HG03025 (cell line): ENCODE measurements around the gene BICC1.

Experiments used
- ATAC-seq: cut with Tn5 transposase; IDR thresholded peaks from one replicate; pipeline ENCODE4 v1.9.1; 2021; ENCODE audit warnings: mild to moderate bottlenecking, moderate library complexity; ENCODE audit not compliant: unreplicated experiment, low FRiP score

The BICC1 gene

DNA sequence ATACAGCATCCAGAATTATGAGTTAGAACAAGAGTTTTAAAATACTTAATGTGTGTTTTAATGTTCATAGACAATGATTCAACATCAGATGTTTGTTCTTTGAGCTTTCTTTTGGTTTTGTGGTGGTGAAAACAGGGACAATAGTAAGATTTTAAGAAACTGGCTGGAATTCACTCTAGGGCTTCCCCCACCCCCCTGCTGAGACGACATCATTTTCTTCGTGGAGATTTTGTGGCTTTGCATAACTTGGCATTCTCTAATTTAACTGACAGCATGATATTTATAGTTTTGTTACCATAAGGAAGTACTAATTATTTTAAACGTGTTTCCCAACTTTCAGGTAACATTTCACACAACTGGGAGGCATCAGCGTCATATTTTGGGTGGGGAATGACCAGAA is 184.1 kb downstream of the BICC1 start:
- no peak for ATAC-seq

DNA sequence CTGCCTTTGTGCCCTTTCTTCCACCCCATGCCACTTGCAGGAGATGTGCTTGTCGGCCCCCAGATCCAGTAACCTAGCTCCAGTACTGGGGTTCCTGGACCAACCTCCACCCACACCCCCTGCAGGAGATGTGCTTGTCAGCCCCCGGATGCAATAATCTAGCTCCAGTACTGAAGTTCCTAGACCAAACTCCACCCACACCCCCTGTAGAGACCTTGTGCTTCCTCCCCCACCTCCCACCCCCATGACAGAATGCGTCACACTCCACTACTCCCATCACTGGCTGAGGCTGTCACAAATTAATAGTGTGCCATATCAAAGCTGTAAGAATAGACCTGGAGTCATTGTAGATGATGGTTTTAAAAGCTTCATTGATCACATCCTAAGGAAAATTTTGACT is 185.0 kb downstream of the BICC1 start:
- no peak for ATAC-seq

DNA sequence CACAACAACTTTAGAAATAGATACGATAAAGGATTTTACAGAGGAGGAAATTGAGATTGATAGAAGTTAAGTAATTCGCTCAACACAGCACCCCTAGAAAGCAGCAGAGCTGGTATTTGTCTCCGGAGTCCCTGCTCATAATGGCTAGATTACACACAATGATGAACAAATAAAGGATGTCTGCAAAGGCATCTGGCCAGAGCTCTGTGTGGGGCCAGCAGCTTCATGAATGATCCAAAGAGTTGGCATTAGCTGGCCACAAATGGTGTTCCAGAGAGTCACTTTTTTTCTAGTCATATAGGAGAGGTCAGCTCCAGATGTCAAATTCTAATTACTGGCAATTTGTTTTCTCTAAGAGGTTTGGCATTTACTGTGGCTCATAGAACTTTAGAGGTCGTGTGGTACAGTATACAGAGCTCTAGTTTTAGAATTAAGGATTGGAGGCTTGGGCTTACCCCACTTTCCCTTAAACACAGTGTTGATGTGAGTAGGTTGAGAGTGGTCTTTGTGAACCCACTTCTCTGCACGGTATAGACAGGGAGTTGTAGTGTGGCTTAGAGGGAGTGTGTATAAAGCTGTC is 186.2 kb downstream of the BICC1 start:
- no peak for ATAC-seq

DNA sequence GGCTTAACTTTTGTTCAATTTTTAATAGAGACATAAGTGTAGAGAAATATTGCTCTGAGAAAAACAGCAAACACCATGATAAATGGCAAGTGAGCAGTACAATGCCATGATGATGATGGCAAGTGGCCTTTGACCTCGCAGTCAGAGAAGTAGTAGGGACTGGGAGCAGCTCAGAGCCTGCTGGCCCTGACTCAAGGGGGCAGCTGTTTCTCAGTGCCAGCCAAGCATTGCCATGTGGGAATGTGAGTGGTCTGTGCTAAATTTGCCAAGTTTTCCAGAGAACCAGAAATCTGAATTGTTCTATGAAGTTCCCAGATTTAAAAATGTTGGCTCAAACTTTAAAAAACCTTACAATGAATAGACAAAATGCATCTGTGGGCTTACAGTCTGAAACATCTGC is 187.9 kb downstream of the BICC1 start:
- no peak for ATAC-seq

DNA sequence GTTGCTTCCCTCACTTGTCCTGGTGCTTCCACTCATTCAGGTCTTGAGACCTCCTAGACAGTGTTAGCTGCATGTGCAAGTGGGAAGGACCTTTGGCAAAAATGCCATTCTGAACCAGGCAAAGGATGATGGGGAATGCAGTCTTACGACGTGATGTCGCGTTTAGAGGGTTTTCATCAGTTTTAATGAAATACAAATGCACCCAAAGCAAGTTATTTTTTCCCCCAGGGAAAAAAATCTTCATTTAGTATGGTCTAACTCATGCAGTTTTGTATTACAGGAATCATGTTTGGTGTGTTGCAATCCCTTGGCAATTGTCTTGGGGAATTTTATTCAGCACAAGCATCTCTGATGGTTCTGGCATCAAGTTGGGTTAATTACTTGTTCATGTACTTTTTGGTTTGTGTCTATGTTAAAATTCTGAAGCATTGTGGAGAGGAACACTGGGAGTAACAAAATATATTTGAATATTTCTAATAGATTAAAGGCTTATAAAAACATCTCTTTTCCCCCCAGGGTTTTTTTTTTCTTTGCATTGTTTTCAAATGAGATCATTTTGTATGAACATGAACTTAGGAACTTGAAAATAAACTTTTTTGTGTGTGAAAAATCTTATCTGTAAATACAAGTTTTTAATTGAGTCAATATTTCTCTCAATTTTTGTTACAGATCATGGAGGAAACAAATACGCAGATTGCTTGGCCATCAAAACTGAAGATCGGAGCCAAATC is 188.9 kb downstream of the BICC1 start:
- ATAC-seq, result no peak

DNA sequence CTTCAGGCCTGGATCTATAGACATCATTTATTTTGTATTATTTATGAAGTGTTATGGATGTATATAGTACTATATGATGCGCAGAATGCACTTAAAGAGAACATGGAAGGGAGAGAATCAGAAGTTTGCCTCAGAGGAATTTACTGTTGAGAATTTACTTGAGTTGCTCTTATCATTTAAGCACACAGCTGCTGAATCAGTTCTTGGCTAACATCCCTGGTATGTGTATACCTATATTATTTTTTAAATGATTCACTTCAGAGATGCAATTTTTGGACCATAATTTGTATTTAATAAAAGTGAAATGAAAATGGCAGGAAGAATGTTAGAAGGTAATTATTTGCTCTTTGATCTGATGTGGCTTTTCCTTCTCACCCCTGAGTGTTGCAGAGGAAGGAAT is 191.6 kb downstream of the BICC1 start:
- ATAC-seq, result no peak

DNA sequence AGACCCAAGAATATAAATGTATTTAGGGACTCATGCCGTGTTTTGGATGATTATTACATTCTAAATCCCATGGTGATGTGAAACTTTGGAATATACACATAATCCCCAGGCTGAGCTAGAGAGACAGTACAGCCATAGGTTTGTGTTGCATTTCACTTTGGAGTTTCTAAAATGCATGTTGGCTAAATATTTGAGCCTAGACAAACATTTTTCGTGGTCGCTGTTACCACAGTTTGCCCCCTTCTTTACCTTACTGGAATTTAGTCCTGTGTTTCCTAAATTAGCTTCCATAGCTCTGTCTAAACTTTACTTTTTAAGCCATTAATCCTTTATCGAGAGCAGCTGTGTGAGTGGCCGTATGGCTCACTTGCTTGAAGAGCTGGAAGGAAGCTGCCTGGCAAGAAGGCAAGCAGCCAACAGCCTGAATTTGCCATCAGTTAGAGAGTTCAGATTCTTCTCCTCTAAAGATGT is 192.0 kb downstream of the BICC1 start:
- no peak for ATAC-seq

DNA sequence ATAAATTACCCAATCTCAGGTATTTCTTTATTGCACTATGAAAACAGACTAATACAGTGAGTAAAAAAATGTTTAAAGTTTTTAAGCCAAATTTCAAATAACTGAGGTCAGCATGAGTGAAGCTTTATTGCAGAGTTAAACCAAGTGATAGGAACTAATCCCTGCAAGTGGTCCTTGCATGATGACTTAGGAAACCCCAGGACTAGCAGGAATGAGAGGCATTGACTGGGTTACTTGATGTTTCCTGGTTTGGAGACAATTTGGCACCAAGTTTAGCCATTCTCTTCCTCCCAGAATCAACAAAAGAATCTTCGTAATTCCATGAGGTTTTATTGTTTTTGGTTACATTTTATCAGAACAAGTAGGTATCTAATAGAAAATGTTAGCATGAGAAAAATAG is 194.2 kb downstream of the BICC1 start:
- ATAC-seq, result no peak

DNA sequence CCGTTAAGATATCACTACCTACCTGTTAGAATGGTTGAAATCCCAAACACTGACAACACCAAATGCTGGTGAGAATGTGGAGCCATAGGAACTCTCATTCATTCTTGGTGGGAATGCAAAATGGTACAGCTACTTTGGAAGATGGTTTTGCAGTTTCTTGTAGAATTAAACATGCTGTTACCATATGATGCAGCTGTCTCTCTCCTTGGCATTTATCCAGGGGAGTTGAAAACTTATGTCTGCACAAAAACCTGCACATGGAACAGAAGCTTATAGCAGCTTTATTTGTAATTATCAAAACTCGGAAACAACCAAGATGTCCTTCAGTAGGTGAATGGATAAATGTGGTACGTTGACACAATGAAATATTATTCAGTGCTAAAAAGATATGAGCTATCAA is 199.5 kb downstream of the BICC1 start:
- no peak for ATAC-seq

DNA sequence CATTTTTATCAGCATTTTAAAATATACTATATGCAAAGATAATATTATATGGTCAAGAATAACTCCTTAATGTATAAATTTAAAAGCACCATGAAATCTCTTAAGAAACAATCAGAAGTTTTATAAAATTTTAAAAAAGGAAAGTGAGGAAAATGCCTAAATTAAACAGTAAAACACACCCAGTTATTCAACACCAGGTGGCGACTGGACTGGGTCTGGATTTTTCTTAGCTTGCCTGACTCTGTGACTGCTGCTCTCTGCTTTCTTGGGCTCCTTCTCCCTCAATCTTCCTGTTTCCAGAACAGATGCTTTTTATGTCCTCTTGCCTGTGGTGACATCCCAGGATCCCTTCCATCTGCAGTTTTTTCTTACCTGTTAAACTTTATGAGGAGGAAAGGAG is 200.3 kb downstream of the BICC1 start:
- no peak for ATAC-seq

DNA sequence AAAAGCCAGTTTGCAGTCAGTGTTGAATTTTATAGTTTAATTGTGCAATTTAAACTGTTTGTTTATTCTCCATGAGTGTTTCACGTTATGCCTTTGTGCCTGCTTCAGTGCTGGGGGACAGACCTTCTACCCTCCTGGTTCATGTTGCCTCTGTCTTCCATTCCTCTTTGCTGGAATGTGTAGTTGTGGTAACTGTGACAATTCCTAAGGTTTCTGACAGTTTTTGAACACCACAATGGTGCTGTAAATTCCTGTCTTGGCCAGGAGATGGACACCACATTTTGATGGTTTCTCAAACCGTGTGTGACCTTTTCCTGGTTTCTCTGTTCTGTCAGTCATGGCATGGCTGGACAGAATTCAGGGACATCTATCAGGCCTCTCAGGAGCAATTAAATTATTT is 201.7 kb downstream of the BICC1 start:
- ATAC-seq, result no peak

DNA sequence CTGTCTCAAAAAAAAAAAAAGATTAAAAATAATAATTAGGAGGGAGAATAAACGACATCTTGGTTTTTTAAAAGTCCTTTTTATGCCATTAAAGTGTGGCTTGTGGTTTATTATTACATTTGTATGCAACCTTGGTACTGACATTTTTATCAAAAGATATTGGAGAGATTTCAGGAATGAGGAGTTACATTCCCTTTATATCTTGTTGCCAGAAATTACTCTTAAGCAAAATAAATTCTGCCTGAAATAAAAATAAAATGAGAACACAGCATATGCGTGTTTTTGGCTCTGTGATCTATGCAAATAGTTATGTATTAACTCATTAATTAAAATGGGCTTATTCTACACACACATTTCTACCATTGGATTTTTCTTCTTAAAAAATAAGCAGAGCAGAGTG is 202.4 kb downstream of the BICC1 start:
- ATAC-seq, result no peak

DNA sequence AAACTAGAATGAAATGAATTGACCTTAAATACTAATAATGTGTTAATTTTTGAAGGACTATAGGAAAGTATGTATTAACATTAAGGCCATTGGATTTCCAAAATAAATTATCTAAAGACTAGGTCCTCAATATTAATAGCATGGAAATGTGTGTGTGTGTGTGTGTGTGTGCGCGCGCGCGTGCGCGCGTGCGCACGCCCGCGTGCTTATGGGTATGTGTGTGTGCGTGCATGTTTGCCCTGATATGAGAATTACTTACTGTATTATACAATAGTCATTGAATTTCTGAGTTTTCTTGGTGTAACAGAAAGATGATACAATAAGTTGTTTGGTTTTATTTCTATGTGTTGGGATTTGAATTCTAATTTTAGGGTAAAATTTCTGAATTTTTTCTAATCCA is 205.9 kb downstream of the BICC1 start:
- no peak for ATAC-seq

DNA sequence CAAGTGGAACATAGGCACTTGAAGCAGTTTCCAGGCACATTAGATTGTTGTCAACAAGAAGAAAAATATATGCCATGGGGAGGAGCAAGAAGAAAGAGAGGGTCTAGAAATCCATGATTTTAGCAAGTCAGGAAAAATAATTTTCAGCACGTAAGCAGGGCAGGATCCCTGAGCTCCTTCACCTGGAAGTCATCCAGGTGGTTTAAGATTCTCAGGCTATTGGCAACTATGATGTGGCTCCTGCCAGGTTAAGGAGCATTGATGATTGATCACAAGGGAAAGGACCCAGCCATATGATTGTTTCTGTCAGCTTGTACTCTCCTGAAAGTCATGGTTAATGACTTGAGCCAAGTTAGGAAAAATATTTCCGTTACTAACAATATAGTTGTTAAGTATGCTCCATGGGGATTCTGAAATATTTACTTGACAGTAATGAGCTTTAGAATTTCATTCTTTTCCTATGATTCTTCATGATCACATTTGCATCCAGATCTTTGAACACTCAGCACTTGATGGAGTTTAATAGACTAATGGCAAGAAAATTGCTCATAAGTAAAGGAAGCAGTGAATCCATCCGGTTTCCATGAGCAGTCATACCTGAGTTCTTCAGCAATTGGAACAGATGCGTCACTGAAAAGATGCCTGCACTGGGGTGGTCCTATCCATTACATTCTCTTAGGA is 209.1 kb downstream of the BICC1 start:
- no peak for ATAC-seq

DNA sequence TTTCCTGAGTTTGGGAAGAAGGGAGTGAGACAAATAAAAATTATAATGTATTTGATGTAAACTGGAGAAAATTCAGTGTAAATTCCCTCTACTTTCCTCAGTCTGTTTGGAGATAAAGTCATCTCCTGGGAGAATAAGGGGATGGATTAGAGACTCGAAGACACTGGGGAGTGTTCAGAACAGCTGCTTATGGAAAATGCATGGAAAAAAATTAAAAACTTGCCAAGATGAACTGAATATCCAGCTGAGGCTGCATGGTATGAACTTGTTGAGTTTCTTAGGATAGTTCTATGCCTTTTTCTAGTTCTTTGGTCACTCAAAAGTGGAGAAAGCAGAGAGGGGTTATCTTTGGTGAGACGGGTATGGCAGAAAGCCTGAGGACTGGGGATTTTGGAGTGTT is 210.5 kb downstream of the BICC1 start:
- ATAC-seq, result no peak

DNA sequence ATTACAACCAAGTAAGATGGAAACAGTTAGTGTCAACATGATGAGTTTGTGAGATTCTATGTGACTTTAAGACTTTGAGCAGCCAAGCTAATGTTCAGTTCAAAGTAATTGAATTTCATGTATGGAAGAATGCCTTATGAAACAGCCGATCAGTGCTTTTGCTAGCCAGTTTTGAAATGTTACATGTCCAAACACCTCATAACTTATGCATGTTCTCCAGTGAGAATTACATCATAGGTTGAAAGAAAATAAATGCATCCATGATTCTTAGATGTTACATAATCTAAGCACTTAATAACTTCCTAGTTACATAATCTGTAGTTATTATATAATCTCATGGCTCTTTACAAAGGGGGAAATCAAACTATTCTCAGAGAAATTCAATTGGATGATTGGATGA is 211.3 kb downstream of the BICC1 start:
- no peak for ATAC-seq

DNA sequence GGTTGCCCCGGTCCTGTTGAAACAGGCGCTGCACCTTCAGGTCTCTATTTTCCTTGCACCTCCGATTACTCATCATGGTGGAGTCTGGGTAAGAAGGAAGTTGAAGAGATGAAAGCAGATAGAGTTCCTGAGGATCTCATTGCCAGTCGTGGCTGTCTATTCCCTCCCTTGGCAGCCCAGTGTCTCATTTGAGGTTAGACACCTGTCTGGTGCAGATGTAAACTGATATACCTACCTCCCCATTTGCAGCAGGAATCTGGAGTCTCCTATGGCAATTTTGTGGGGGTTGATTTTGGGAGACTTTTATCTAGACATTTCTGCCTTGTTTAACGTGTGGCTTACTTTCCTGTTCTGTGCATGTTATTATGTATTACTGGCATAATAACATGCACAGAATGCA is 212.1 kb downstream of the BICC1 start:
- no peak for ATAC-seq

DNA sequence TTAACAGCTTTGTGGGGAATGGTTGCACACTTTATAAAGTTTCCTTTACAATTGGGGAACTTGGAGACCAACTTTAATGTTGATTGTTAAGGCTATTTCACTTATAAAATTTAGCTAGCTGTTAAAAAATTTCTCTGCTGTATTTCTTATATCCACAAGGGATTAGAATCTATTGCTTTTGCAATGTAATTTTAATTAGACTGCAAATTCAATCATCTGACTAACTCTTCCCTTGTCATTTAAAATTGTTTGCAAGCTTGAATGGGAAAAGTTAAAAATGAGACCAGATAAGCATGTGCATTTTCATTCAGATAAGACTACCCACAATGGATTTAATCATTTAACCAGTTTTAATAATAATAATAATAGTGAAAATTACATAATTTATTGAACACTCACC is 213.2 kb downstream of the BICC1 start:
- no peak for ATAC-seq

DNA sequence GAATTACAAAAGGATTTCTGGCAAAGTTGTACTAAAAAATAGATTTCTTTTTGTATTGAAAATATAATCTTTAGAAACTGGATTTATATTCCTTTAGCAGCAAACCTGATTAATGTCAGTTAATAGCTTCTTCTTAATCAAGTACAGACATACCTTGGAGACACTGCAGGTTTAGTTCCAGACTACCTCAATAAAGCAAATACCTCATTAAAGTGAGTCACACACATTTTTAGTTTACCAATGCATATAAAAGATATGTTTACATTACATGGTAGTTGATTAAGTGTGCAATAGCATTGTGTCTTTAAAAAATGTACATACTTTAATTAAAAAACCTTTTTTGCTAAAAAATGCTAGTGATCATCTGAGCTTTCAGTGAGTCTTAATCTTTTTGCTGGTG is 215.0 kb downstream of the BICC1 start:
- no peak for ATAC-seq

DNA sequence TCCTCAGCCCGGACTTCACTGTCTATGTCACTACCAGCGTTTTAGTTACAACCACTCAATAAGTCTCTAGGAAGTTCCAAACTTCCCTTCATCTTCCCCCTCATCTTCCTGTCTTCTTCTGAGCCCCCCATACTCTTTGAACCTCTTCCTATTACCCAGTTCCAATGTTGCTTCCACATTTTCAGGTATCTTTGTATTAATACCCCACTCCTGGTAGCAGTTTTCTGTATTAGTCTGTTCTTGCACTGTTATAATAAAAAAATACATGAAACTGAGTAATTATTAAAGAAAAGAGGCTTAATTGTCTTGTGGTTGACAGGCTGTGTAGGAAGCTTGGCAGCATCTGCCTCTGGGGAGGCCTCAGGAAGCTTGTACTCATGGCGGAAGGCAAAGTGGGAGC is 218.6 kb downstream of the BICC1 start:
- ATAC-seq, result no peak

DNA sequence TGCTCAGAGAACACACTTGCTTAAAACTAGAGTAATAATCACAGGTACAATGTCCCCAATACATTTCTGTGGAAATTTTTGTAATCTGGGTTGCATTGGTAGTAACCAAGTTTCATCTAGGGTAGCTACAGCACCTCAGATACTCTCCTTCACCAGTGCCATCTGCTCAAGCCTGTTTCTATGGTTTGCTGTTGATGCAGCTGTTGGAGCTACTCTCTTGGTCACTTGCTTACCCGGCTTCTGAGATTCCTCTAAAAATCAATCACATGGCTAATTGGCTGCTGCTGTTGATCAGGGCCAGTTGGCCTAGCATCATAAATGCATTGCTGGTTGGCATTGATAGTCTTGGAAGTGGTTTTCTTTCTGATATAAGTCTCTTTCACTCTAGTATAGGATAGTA is 220.8 kb downstream of the BICC1 start:
- ATAC-seq, result no peak

DNA sequence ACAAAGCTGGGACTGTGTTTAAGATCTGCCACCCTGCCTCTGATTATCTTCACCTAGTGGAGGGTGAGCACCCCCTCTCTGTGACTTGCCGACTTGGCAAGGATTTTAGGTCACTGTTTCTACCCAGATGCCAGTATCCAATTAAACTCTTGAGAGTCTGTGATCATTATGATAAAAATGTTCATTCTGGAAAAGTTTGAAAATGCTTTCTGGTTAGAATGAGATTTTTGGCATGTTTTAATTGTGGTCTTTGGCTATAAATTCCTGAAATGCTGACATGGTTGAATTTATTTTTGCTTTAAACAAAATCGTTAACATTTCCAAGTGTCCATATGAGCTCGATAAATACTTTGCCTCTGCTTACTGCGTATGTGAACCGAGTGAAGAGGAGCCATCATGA is 221.4 kb downstream of the BICC1 start:
- no peak for ATAC-seq
